Astrocyte (in vitro differentiated cells and primary cell): ENCODE data around the gene LINGO3. TPM values are rescaled to one million over a fixed set of nuclear protein-coding genes. Genes with fewer than 3 reads are reported as not detected.

Source experiments
- DNase-seq: peaks from one replicate; pipeline ENCODE4 v3.0.0-alpha.2; 2010; ENCODE audit warnings: low read depth
- FAIRE-seq: peaks from 2 replicates; lab custom pipeline; 2011; peaks lifted over from hg19 to GRCh38; lab: Jason Lieb, UNC
- H2AFZ ChIP-seq: 2 replicates; pipeline ENCODE4 v1.6.0; 2012; ENCODE audit warnings: low read depth, low read length, inconsistent platforms
- H3K27ac ChIP-seq: 2 replicates; pipeline ENCODE4 v1.5.1; 2011; ENCODE audit warnings: low read depth, low read length, inconsistent platforms
- H3K27me3 ChIP-seq: 2 replicates; pipeline ENCODE4 v1.6.0; 2011; ENCODE audit warnings: low read length, inconsistent platforms; ENCODE audit not compliant: insufficient read depth
- H3K36me3 ChIP-seq: 2 replicates; pipeline ENCODE4 v1.5.1; 2011; ENCODE audit warnings: low read length, inconsistent platforms; ENCODE audit not compliant: insufficient read depth
- H3K4me1 ChIP-seq: 2 replicates; pipeline ENCODE4 v1.5.1; 2011; ENCODE audit warnings: low read length, inconsistent platforms; ENCODE audit not compliant: insufficient read depth
- H3K4me2 ChIP-seq: 2 replicates; pipeline ENCODE4 v1.6.0; 2012; ENCODE audit warnings: low read length, inconsistent platforms
- H3K4me3 ChIP-seq: 2 replicates; pipeline ENCODE4 v1.5.1; 2011; ENCODE audit warnings: low read depth, mild to moderate bottlenecking, low read length, inconsistent platforms; ENCODE audit not compliant: insufficient read depth
- H3K79me2 ChIP-seq: 2 replicates; pipeline ENCODE4 v1.6.0; 2012; ENCODE audit warnings: mild to moderate bottlenecking, low read length, inconsistent platforms; ENCODE audit not compliant: insufficient read depth
- H3K9ac ChIP-seq: 2 replicates; pipeline ENCODE4 v1.6.0; 2012; ENCODE audit warnings: mild to moderate bottlenecking, low read length, inconsistent platforms
- H3K9me3 ChIP-seq: 2 replicates; pipeline ENCODE4 v1.5.1; 2012; ENCODE audit warnings: low read depth, mild to moderate bottlenecking, low read length, inconsistent platforms; ENCODE audit not compliant: insufficient read depth
- H4K20me1 ChIP-seq: 2 replicates; pipeline ENCODE4 v1.6.0; 2012; ENCODE audit warnings: low read length, inconsistent platforms; ENCODE audit not compliant: insufficient read depth
- H3K27ac Mint-ChIP-seq: one replicate; pipeline ENCODE4 v1.8.0; 2021; ENCODE audit warnings: mild to moderate bottlenecking, mixed read lengths; ENCODE audit not compliant: unreplicated experiment
- H3K27me3 Mint-ChIP-seq: one replicate; pipeline ENCODE4 v1.8.0; 2021; ENCODE audit warnings: low read depth, mixed read lengths; ENCODE audit not compliant: unreplicated experiment
- H3K36me3 Mint-ChIP-seq: one replicate; pipeline ENCODE4 v1.8.0; 2021; ENCODE audit warnings: low read depth, mixed read lengths; ENCODE audit not compliant: unreplicated experiment
- H3K4me1 Mint-ChIP-seq: one replicate; pipeline ENCODE4 v1.8.0; 2021; ENCODE audit warnings: low read depth, mixed read lengths; ENCODE audit not compliant: unreplicated experiment
- H3K4me3 Mint-ChIP-seq: one replicate; pipeline ENCODE4 v1.8.0; 2021; ENCODE audit warnings: mild to moderate bottlenecking, moderate library complexity, mixed read lengths; ENCODE audit not compliant: unreplicated experiment
- H3K9me3 Mint-ChIP-seq: one replicate; pipeline ENCODE4 v1.8.0; 2021; ENCODE audit warnings: mild to moderate bottlenecking, mixed read lengths; ENCODE audit not compliant: unreplicated experiment
- EZH2 ChIP-seq: IDR thresholded peaks from 2 replicates; pipeline ENCODE4 v1.6.1; 2012; ENCODE audit warnings: mild to moderate bottlenecking, low read length, inconsistent platforms; ENCODE audit not compliant: insufficient read depth
- total RNA-seq: library from RNA; stranded (reverse); gene quantifications from 2 replicates; pipeline ENCODE4 v1.2.1, GENCODE V29; 2021
- TF ChIP-seq, protein P1 (sequence below): IDR thresholded peaks from 2 replicates; pipeline ENCODE4 v1.5.1; 2011; ENCODE audit warnings: low read depth, mild to moderate bottlenecking, inconsistent platforms, low read length, moderate library complexity; ENCODE audit not compliant: insufficient read depth

LINGO3 gene
- total RNA-seq, 1 donor from 2014 or later = not detected

DNA sequence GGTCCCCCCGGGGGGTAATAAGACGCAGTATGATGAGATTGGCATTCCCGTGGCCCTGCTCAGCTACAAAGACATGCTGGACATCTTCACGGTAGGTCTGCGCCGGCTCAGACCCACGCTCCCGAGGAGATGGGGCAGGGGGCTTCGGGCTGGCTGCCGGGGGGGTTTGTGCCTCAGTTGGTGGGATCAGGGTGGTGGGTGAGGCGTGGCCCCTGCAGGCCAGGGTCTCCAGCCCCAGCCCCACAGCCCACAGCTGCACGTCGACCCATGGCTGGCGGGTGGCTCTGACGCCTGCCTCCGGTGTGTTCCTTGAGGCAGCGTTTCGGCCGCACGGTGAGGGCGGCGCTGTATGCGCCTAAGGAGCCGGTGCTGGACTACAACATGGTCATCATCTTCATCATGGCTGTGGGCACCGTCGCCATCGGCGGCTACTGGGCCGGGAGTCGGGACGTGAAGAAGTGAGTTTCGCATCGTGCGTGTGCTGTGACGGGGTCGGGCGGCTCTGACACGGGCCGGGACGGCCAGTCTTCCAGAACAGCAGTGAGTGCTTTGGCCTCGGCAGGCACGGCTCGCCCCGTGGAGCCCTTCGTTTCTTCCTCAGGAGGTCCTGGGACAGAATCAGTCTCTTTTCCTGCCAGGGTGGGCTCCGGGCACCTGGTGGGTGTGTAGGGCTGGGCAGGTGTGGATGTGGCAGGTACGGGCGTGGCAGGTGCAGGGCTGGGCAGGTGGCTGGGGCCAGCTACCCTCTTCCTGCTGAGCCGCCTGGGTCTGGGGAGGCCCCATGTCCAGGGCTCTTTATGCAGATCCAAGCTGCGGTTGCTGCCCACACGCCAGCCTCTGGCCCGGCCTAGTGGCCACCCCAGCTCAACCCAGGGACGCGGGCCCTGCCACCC lies 31.0 kb upstream of the LINGO3 start:
- Histone ChIP-seq H2AFZ (no peak overlapping the region), H3K9ac (no peak overlapping the region), H4K20me1 (peaks cover 45% of the 10 kb centered on the region), H3K4me3 (no peak overlapping the region), H3K79me2 (peaks cover 39% of the 10 kb centered on the region), H3K27me3 (no peaks in the 10 kb centered on the region), H3K9me3 (no peaks in the 10 kb centered on the region), H3K4me1 (peaks cover 4% of the 10 kb centered on the region), H3K4me2 (no peak overlapping the region), H3K36me3 (no peaks in the 10 kb centered on the region), H3K27ac (no peak overlapping the region)
- no peaks in the 10 kb centered on the region for H3K36me3 Mint-ChIP-seq
- DNase-seq = no peak
- H3K27me3 Mint-ChIP-seq = no peaks in the 10 kb centered on the region
- TF ChIP-seq, protein P1, sequence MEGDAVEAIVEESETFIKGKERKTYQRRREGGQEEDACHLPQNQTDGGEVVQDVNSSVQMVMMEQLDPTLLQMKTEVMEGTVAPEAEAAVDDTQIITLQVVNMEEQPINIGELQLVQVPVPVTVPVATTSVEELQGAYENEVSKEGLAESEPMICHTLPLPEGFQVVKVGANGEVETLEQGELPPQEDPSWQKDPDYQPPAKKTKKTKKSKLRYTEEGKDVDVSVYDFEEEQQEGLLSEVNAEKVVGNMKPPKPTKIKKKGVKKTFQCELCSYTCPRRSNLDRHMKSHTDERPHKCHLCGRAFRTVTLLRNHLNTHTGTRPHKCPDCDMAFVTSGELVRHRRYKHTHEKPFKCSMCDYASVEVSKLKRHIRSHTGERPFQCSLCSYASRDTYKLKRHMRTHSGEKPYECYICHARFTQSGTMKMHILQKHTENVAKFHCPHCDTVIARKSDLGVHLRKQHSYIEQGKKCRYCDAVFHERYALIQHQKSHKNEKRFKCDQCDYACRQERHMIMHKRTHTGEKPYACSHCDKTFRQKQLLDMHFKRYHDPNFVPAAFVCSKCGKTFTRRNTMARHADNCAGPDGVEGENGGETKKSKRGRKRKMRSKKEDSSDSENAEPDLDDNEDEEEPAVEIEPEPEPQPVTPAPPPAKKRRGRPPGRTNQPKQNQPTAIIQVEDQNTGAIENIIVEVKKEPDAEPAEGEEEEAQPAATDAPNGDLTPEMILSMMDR = no peak
- no peak overlapping the region for H3K4me3 Mint-ChIP-seq
- no peaks in the 10 kb centered on the region for H3K9me3 Mint-ChIP-seq
- no peak for FAIRE-seq
- no peak overlapping the region for H3K27ac Mint-ChIP-seq
- H3K4me1 Mint-ChIP-seq = no peaks in the 10 kb centered on the region

DNA sequence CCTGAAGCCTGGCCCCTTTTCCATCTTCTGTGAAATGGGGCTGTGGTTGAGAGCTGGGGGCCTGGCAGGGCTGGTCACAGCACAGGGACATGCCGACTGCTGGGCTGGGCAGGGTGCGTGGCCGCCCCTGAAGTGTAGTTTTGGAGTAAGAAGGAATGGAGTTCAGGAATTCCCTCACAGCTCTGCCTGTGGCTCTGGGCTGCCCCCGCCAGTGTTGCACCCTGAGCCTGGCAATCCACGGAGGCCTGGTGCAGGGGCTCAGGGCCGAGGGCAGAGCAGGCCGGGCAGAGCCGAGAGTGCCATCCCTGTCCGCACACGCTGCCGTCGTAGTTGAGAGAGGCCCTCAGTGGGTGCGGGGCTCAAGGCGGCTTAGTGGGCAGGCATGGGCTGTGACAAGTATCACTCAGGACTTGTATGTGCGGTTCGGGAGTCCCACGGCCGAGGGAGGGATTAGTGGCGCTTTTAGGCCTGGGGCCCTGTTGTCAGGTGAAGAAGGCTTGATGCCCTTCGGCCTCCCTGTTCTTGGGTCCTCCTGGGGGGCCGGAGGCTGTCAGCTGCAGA lies 30.2 kb upstream of the LINGO3 start:
- peaks cover 4% of the 10 kb centered on the region for H3K4me1 ChIP-seq
- peaks cover 54% of the 10 kb centered on the region for H4K20me1 ChIP-seq
- H3K36me3 ChIP-seq = no peaks in the 10 kb centered on the region
- H2AFZ ChIP-seq = no peak overlapping the region
- TF ChIP-seq EZH2 = no peak
- TF ChIP-seq, protein P1 = no peak
- peaks cover 47% of the 10 kb centered on the region for H3K79me2 ChIP-seq
- no peaks in the 10 kb centered on the region for H3K27me3 ChIP-seq
- H3K9me3 ChIP-seq = no peaks in the 10 kb centered on the region
- DNase-seq (no peak), FAIRE-seq (no peak)
- Mint-ChIP-seq H3K4me1 (no peaks in the 10 kb centered on the region), H3K4me3 (no peak overlapping the region), H3K9me3 (no peaks in the 10 kb centered on the region), H3K27ac (no peak overlapping the region), H3K27me3 (no peaks in the 10 kb centered on the region), H3K36me3 (no peaks in the 10 kb centered on the region)
- H3K4me2 ChIP-seq = no peak overlapping the region
- H3K4me3 ChIP-seq = no peak overlapping the region
- H3K27ac ChIP-seq = no peak overlapping the region
- H3K9ac ChIP-seq = no peak overlapping the region

DNA sequence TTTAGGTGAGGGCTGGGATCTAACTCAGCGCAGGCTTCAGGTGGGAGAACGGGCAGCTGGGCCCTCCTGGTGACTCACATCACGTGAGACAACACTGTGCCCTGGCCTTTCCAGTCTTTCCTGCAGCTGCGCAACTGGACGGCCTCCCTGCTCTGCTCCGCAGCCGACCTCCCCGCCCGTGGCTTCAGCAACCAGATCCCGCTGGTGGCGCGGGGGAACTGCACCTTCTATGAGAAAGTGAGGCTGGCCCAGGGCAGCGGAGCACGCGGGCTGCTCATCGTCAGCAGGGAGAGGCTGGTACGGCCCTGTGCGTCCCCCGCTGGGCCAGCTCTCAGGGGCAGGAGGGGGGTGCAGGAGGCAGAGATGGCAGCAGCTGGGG lies 29.4 kb upstream of the LINGO3 start:
- Mint-ChIP-seq H3K27ac (no peak overlapping the region), H3K27me3 (no peaks in the 10 kb centered on the region), H3K4me3 (no peak overlapping the region), H3K4me1 (no peaks in the 10 kb centered on the region), H3K9me3 (no peaks in the 10 kb centered on the region), H3K36me3 (no peaks in the 10 kb centered on the region)
- H3K36me3 ChIP-seq = no peaks in the 10 kb centered on the region
- H3K27ac ChIP-seq = peak overlapping the region; percentile 21
- peak overlapping the region; percentile 9 for H2AFZ ChIP-seq
- H3K9ac ChIP-seq = peak overlapping the region; percentile 38
- no peak overlapping the region for H3K4me3 ChIP-seq
- no peak for TF ChIP-seq EZH2
- TF ChIP-seq, protein P1 = peak; percentile 7
- DNase-seq = peak; percentile 47
- FAIRE-seq = no peak
- no peaks in the 10 kb centered on the region for H3K9me3 ChIP-seq
- H3K27me3 ChIP-seq = no peaks in the 10 kb centered on the region
- peaks cover 4% of the 10 kb centered on the region for H3K4me1 ChIP-seq
- H3K4me2 ChIP-seq = no peak overlapping the region
- H3K79me2 ChIP-seq = peaks cover 52% of the 10 kb centered on the region
- H4K20me1 ChIP-seq = peaks cover 58% of the 10 kb centered on the region
